ENCODE data around the gene IL15RA.

IL15RA gene

GRCh38 chr10:5943536-5943935 is 33.8 kb downstream of the IL15RA start:
- no peaks in the 10 kb centered on the region for H3K9me2 ChIP-seq (replicated peaks; ENCODE audit: control insufficient read depth, low read length)
- H3K4me2 ChIP-seq (ENCODE audit: low read length) = no peak overlapping the region
- H3F3A ChIP-seq (ENCODE audit: control insufficient read depth, insufficient read depth) = no peaks in the 10 kb centered on the region
- no peaks in the 10 kb centered on the region for H3K36me3 ChIP-seq (ENCODE audit: control insufficient read depth, low read length)
- H3K79me2 ChIP-seq (ENCODE audit: control insufficient read depth, low read length) = no peaks in the 10 kb centered on the region
- H3K27me3 ChIP-seq (ENCODE audit: control insufficient read depth, low read length) = 0 out of 2 replicates have a peak, but pooled peaks cover 4% of the 10 kb centered on the region
- TF ChIP-seq CTCF (IDR thresholded peaks at IDR 0.05; ENCODE audit: low read depth, low read length, poor library complexity, severe bottlenecking) (no peak), EZH2phosphoT487 (IDR thresholded peaks at IDR 0.05; ENCODE audit: borderline replicate concordance, low read length) (no peak)
- H3K4me3 ChIP-seq (ENCODE audit: low read length) = no peak overlapping the region
- H3K4me1 ChIP-seq (ENCODE audit: control insufficient read depth, low read length) = no peaks in the 10 kb centered on the region
- no peak overlapping the region for H3K27ac ChIP-seq (ENCODE audit: low read depth, low read length)
- H4K20me1 ChIP-seq (ENCODE audit: control insufficient read depth, insufficient read depth, low read depth, low read length) = no peaks in the 10 kb centered on the region
- H3K9me3 ChIP-seq (ENCODE audit: control insufficient read depth, insufficient read depth, low read length) = no peaks in the 10 kb centered on the region

GRCh38 chr10:5942474-5942873 is 34.9 kb downstream of the IL15RA start:
- Histone ChIP-seq H3K27ac (ENCODE audit: low read depth, low read length) (no peak overlapping the region), H3F3A (ENCODE audit: control insufficient read depth, insufficient read depth) (no peaks in the 10 kb centered on the region), H3K4me2 (ENCODE audit: low read length) (no peak overlapping the region), H3K9me3 (ENCODE audit: control insufficient read depth, insufficient read depth, low read length) (no peaks in the 10 kb centered on the region), H3K9me2 (replicated peaks; ENCODE audit: control insufficient read depth, low read length) (no peaks in the 10 kb centered on the region), H3K79me2 (ENCODE audit: control insufficient read depth, low read length) (no peaks in the 10 kb centered on the region), H3K27me3 (ENCODE audit: control insufficient read depth, low read length) (0 out of 2 replicates have a peak, but pooled peaks cover 4% of the 10 kb centered on the region), H3K36me3 (ENCODE audit: control insufficient read depth, low read length) (peaks cover 6% of the 10 kb centered on the region), H3K4me1 (ENCODE audit: control insufficient read depth, low read length) (no peaks in the 10 kb centered on the region), H3K4me3 (ENCODE audit: low read length) (no peak overlapping the region), H4K20me1 (ENCODE audit: control insufficient read depth, insufficient read depth, low read depth, low read length) (no peaks in the 10 kb centered on the region)
- TF ChIP-seq CTCF (IDR thresholded peaks at IDR 0.05; ENCODE audit: low read depth, low read length, poor library complexity, severe bottlenecking) = no peak
- TF ChIP-seq EZH2phosphoT487 (IDR thresholded peaks at IDR 0.05; ENCODE audit: borderline replicate concordance, low read length) = no peak

GRCh38 chr10:5942001-5942400 is 35.3 kb downstream of the IL15RA start:
- no peaks in the 10 kb centered on the region for H3K4me1 ChIP-seq (ENCODE audit: control insufficient read depth, low read length)

More at GRCh38 chr10:5942001-5942400, 35.3 kb downstream of the IL15RA start:
- H3K27me3 ChIP-seq (ENCODE audit: control insufficient read depth, low read length) = 0 out of 2 replicates have a peak, but pooled peaks cover 4% of the 10 kb centered on the region
- no peak overlapping the region for H3K27ac ChIP-seq (ENCODE audit: low read depth, low read length)
- no peaks in the 10 kb centered on the region for H3K9me3 ChIP-seq (ENCODE audit: control insufficient read depth, insufficient read depth, low read length)
- no peak for TF ChIP-seq CTCF (IDR thresholded peaks at IDR 0.05; ENCODE audit: low read depth, low read length, poor library complexity, severe bottlenecking)
- TF ChIP-seq EZH2phosphoT487 (IDR thresholded peaks at IDR 0.05; ENCODE audit: borderline replicate concordance, low read length) = no peak
- H3K9me2 ChIP-seq (replicated peaks; ENCODE audit: control insufficient read depth, low read length) = no peaks in the 10 kb centered on the region
- peaks cover 8% of the 10 kb centered on the region for H3K36me3 ChIP-seq (ENCODE audit: control insufficient read depth, low read length)
- no peaks in the 10 kb centered on the region for H3K79me2 ChIP-seq (ENCODE audit: control insufficient read depth, low read length)
- H3K4me3 ChIP-seq (ENCODE audit: low read length) = no peak overlapping the region
- no peaks in the 10 kb centered on the region for H4K20me1 ChIP-seq (ENCODE audit: control insufficient read depth, insufficient read depth, low read depth, low read length)
- H3K4me2 ChIP-seq (ENCODE audit: low read length) = no peak overlapping the region
- no peaks in the 10 kb centered on the region for H3F3A ChIP-seq (ENCODE audit: control insufficient read depth, insufficient read depth)

Data from DOHH2 (cell line).